ENCODE results near the gene SRGAP2C.

Gene SRGAP2C

DNA sequence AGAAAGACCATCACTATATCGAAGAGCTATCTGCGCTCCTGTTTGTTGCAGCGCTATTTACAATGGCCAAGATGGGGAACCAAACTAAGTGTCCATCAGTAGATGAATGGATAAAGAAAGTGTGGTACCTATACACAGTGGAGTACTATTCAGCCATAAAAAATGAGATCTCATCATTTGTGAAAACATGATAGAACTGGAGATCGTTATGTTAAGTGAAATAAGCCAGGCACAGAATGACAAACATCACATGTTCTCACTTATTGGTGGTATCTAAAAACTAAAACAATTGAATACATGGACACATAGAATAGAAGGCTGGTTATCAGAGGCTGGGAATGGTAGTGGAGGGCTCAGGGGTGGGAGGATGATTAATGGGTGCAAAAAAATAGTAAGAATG is 256.2 kb downstream of the SRGAP2C start:
- no peak for DNase-seq
